Stimulated activated CD4-positive, alpha-beta T cell treated with anti-CD3 and anti-CD28 coated beads, Interleukin-2, amount 100 ng/mL, for 48 hours (primary cell): ENCODE data around the gene TMEM219.
"Not testable (repeated sequence)": the region's sequence is repeated elsewhere in the genome, so short reads cannot be mapped to it uniquely, and the experiment has no call there.

Experiments
- DNase-seq, 2 donors: peaks; one replicate each; pipeline ENCODE4 v3.0.0-alpha.2; 2020

TMEM219 gene, protein sequence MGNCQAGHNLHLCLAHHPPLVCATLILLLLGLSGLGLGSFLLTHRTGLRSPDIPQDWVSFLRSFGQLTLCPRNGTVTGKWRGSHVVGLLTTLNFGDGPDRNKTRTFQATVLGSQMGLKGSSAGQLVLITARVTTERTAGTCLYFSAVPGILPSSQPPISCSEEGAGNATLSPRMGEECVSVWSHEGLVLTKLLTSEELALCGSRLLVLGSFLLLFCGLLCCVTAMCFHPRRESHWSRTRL

DNA sequence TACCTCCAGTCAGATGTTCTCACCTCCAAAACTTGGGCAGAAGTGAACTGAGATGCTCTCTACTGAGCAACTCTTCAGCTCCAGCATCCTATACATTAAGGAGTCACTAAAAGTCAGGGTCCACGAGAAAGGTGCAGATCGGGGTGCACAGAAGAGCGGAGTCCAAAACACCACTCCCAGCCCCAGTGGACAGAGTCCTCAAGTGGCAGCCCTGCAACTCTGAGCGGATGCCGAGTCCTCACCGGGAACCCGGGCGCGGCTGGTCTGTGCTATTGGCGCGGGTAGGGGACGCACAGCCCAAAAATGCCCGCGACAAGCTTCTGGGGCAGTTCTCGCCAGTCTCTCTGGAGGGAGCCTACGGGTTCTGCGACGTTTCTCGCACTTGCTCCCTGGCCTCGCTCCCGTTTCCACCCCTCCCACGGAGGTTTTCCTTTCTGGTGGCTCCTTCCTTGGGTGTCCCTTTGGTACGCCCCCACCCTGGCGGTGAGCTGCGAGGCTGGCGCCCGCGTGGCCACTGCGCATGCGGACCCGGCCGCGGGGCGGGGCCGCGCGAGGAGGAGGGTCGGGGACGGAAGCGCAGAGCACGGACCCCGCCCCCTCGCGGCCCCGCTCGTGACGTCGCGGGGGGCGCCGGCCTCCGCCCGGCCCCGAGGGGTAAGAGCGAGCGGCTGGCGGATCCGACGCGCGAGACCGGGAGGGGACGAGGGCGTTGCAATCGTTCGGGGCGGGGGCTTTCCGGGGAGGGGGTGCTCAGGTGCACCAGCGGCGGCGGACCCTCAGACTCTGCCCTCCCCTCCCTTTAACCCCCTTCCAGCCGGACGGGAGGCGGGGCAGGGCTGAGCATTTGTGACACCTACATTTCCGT lies at the start of gene TMEM219:
TSS of gene TMEM219 (plus strand) at position 601 of the 865 bp plus-strand sequence. CDS start 1,065 bp downstream, outside the sequence.
- peak; percentile 92 to 96 for DNase-seq

DNA sequence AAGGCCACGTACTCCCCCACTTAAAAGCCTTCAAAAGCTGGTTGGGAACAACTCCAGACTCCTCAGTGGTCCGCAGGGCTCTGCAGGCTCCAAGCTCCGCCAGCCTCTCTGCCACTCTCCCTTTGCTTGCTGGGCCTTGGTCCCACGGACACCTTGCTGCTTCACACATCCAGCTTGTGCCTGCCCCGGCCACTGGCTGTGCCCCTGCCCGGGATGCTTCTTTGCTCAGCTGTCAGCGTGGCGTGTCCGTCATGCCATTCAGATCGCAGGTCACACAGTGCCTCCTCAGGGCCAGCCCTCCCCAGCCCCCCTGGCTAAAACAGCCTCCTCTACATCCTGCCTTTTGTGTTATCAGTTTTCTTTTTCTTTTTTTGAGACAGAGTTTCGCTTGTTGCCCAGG lies 49.8 kb upstream of the TMEM219 start:
- DNase-seq, result no peak

DNA sequence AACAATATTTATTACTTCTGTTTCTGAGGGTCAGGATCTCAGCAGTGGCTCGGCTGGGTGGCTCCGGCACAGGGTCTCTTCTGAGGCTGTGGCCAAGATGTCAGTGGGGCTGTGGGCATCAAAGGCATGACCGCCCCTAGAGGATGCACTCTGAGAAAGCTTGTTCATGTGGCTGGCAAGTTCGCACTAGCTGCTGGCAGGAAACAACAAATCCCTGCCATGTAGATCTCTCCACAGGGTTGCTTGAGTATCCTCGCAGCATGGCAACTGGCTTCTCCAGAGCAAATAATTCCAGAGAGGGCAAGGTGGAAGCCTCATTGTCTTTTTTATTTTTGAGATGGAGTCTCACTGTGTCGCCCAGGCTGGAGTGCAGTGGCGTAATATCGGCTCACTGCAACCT lies 48.4 kb upstream of the TMEM219 start:
- DNase-seq, result no peak

DNA sequence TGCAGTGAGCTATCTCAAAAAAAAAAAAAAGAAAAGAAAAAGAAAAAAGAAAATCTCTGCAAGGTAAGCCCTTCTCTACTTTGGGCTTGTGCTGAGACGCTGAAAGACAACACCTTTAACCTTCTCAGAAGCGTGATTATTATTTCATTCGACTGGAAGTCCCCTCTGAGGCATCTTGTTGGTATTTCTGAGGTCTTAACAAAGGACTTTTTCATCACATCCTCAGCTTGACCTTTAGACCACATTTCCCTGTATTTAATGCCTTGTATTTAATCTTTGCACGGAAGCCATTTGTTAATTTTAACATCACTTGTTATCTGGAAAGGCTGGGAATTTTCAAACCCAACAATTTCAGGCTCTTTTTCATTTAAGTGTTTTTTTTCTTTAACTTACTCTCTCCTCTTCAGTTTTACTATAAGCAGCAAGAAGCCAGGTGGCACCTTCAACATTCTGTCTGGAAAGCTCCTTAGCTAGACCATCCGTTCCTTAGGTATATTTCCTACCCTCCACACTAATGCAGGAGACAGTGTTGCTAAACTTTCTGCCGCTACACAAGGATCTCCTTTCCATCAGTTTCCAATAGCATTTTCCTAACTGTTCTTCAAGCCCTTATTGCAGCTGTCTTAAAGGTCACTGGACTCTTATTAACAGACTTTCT lies 46.2 kb upstream of the TMEM219 start:
- DNase-seq, result no peak

DNA sequence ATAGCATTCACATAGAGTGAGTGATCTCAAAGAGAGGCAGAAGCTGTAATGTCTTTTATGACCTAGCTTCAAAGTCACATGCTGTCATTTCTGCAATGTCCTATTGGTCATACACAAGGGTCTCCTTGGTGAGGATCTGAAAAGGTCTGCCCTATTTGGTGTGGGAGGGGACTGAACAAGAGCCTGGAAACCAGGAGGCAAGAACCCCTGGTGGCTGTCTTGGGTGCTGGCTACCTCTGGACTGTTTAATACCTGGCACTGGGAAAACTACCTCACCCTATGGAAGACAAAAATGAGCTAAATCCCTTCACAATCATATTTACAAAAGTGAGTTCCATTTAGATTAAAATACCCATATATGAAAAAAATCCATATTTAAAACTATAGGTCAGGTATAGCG lies 44.9 kb upstream of the TMEM219 start:
- DNase-seq, result no peak

DNA sequence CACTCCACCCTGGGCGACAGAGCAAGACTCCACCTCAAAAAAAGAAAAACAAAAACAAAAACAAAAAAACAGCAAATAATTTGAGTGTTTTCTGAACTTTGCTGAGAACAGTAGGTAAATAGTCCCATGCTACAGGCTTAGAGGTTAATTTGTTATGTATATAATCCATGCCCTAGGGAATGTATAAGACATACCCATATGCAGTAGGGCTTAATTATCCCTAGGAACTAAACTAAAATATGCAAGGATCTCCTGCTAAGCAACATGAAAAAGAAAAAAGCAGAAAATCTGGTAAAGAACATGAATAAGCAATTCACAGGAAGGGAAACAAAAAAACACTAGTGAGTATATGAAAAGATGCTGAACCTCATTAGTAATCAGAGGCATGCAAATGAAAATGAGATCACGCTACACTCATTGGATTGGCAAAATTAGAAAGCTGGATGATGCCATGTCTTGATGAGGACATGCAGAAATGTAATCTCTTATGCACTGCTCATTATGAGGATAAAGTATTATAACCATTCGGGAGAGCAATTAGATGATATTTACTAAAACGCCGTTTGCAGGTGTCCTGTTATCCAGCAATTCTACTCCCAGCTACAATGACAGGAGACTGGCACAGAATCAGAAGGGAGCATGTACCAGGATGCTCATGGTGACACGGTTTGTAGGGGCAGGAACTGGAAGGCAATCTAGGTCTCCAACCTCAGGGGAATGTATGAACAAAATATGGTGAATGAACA lies 41.4 kb upstream of the TMEM219 start:
- DNase-seq, result no peak

DNA sequence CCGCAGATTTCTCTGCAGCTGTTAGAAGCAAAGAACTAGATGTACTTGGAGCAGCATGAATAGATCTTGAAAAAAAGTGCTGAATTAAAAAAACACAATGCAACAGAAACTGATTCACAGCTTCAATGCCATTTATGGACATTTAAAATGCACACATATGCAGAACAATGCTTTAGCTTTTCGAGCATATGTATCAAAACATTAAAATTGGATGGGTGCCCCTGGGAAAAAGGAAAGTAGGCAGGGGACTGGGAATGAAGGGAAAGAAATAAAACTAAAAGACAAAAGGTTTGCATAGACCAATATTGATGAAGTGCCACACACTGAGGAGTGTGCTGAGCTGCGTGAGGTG lies 40.9 kb upstream of the TMEM219 start:
- DNase-seq, result no peak

DNA sequence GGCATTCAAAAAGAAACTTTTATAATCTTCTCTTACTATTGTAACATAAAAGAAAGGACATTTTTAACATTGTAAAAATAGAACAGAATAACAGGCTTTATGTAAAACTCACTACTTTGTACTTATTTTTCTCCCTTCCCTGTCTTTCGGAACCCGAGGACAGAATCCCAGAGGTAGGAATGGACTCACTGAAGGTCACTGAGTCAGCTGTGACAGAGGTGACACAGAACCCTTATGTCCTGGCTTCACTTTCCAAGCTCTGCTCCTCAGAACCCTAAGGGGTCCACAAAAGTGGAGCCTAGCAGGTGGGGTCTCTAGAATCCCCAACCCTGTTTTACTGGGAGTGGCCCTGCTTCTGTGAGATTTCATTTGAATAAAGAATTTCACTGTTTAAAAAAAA lies 39.6 kb upstream of the TMEM219 start:
- DNase-seq, result no peak

DNA sequence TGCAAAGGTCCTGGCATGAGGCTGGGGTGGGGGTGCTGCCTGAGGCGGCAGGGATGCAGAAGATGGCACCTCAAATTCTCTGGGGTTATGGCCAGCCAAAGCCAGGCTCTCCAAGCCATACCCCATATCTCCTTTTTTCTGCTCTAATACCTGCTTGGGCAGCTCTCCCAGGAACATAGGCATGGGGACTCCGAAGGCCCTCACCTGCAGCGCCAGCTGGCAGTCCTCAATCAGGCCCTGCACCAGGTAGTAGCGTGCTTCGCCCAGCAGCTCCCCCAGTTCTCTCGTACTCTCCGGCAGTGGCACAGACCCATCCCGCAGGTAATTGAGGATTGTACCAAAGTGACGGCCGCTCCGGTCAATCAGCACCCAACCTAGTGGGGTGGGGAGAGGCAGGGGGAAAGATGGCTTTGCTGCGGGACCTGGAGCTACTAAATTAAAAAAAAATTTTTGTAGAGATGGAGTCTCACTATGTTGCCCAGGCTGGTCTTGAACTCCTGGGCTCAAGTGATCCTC lies 38.8 kb upstream of the TMEM219 start:
- no peak for DNase-seq

DNA sequence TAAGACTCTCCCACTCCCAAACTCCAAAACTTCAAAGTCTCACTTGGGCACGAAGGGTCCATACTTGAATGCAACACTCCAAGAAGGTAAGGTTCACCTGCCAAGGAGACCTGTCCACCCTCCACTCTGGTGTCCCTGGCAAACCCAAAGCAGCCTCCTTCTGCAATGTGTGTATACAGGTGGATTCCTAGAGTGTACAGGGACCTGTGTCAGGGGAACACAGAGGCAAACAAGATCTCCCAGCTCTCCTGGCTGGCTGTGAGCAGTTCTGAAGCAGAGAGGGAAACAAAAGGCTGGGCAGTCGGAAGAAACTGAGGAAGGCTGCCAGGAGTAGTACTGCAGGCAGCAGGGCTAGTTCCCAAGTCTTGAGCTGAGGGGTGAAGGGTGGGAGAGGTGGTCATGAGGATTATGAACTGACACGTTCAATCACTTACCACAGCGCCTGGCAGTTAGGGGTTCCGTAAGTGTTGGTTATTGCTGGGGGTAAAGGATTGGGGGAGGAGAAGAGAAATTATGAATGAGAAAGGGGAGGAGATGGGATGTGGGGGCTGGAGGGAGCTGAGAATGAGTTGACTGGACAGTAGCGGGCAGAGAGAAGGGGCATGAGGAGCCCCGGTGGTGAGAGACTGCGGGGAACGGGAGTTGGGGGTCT lies 36.6 kb upstream of the TMEM219 start:
- no peak for DNase-seq

DNA sequence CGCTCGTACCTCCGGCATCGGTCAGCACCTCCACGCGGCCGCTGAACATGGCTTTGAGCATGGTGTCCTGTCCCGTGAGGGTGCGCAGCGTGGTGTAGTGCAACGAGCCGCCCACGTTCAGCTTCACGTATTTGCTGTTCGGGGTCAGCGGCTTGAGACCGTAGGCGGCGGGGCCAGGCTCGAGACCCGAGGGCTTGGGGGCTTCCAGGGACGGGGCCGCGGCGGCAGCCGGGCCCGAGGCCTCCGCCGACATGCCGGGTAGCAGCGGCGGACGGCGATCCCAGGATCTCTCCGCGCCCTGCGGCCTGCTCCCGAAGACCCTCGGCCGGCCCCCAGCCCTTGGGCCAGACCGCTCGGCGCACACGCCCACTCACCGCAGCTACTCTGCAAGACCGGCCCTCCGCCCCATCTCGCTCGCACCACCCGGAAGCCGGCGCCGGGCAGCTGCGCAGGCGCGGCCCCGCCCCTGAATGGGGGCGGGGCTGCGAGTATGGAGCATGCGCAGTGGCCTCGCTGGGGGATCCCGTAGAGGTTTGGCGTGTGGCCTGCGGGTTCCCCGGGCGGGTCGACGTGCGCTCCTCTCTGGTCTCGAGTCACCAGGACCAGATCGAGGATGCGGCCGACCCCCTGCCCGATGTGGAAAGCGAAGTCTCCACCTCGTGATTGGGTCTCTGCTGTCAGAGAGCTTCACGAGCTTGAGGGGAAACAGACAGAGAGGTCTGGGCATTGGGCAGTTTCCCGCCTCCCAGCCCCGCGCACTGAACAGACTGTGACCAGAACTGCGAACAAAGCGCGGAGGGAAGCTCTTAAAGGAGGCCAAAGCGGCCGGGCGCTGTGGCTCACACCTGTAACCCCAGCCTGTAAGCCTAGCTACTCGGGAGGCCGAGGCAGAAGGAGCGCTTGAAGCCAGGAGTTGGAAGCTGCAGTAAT lies 35.8 kb upstream of the TMEM219 start, which contains the start of gene KCTD13:
TSS of gene KCTD13 (minus strand) at position 446 of the 930 bp plus-strand sequence. CDS start at position 253, 193 bp downstream.
- DNase-seq, result peak; percentile 88 to 95

DNA sequence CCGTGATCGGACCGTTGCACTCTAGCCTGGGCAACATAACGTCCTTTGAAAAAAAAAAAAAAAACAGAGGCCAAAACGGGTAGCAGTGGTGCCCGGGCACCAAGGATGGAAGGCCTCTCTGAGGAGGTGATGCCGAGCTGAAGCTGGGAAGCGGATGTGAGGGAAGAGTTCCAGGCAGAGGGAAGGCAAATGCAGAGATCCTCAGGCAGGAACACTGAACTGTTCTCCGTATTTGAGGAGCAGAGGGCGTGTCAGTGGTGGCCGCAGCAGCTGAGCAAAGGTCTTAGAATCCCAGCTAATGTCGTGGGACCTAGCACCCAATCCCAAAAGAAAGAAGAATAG lies 35.2 kb upstream of the TMEM219 start:
- DNase-seq, result peak in 1 of 2 donors; percentile 4

DNA sequence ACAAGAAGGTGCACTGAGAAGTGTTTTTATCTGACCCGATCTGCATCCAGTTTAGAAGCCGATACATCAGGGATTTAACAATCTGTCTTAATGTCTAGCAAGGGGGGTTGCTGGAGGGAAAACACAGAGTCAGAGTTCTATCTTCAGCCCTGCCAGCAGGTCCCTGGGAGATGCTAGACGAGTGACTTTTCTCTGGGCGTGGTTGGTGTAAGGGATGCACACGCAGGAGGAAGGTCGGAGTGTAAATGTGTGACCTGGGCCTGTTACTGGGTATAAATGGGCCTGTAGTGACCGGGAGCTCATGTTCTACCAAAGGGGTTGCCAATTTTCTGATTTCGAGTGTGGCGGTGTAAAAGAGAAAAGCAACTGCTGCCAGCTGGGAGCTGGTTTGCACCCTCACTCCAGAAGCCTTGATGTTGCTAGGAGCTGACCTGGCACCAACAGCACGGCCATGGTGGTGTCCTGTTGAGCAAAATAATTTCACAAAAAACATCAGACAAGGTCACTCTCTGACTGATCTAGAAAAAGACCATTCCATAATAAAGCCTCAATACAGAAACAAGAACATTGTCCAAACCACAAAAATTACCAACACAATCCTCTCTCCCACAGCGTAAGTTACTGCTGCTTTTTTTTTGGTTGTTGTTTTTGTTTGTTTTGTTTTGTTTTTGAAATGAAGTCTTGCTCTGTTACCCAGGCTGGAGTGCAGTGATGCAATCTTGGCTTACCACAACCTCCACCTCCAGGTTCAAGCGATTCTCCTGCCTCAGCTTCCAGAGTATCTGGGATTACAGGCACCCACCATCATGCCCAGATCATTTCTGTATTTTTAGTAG lies 34.6 kb upstream of the TMEM219 start:
- no peak for DNase-seq

DNA sequence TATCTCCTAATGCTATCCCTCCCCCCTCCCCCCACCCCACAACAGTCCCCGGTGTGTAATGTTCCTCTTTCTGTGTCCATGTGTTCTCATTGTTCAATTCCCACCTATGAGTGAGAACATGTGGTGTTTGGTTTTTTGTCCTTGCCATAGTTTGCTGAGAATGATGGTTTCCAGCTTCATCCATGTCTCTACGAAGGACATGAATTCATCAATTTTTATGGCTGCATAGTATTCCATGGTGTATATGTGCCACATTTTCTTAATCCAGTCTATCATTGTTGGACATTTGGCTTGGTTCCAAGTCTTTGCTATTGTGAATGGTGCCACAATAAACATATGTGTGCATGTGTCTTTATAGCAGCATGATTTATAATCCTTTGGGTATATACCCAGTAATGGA lies 30.1 kb upstream of the TMEM219 start:
- not testable (repeated sequence) for DNase-seq

DNA sequence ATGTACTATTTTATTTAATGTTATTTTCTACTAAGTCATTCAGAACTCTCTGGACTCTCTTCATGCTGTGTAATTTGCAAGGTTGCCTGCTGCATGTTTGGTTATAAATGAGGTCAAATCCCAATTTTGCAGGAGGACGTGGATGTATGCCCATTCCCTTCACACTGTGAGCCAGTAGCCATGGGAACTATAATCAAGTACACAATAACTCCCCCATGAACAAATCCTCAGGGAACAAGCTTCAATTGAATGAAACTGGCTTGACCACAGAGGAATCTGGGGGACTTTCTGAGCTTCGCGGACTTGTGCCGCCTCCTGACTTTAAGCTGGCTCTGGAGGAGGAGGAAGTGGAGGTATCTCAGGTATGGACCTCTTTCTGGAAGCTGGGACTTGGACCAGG lies 21.2 kb upstream of the TMEM219 start:
- no peak for DNase-seq

DNA sequence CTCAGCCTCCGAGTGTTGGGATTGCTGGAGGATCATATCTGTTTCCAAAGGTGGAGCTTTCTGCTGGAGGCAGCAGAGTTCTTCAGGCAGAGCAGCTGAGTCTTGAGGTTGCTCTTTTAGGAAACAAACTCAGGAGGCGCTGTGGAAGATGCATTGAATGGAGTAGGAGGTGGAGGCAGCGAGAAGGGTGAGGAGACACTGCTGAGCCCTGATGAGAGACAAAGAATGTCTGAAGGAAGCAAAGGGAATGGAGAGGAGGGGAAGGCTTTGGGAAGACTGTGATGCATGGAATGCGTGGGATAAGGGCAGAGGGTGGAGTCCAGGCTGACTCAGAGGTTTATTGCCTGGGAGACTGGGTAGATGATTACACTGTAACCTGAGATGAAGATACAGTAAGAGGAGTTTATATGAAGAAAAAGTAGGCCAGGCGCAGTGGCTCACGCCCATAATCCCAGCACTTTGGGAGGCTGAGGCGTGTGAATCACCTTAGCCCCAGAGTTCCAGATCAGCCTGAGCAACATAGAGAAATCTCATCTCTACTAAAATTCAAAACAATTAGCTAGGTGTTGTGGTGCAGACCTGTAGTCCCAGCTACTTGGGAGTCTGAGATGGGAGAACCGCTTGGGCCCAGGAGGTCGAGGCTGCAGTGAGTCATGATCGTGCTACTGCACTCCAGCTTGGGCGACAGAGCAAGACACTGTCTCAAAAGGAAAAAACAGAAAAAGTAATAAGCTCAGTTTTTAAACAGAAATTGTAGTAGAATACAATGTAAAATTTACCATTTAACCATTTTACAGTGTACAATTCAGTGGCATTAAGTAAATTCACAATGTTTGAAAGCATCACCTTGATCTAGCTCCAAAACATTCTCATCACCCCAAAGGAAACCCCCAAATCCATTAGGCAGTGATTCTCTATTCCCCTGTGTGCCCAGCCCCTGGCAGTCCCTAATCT lies 17.8 kb upstream of the TMEM219 start:
- DNase-seq, result no peak

DNA sequence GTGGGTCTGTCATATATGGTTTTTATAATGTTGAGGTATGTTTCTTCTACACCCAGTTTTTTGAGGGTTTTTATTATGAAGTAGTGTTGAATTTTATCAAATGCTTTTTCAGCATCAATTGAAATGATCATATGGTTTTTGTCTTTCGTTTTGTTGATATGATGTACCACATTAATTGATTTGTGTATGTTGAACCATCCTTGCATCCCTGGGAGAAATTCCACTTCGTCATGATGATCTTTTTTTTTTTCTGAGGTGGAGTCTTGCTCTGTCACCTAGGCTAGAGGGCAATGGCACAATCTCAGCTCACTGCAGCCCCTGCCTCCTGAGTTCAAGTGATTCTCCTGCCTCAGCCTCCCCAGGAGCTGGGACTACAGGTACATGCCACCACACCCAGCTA lies 14.0 kb upstream of the TMEM219 start:
- no peak for DNase-seq

DNA sequence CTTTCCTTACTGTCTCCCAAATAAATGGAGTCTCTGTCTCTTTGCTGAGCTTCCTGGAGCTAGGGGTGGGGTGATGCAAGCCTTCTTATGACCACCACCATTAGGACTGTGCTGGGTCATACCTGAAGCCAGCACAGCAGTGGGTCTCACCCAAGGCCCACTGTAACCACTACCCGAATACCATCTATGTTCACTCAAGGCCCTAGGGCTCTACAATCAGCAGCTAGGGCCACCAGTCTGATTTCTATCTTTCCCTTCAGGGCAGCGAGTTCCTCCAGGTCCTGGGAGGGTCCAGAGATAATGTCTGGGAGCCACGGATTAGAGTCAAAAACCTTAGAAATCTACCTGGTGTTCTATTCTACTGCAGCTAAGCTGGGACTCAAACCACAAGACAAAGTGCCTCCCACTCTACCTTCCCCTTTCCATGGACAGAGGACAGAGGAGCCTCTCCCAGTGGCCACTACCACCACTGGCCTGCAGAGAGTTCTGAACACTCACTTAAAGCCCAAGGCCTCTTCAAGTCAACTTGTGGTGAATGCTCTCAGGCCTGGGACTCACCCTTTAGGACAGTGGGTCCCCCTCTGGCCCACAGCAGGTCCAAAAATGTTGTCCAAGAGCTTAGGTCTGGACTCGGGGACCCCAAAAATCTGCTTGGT lies 10.9 kb upstream of the TMEM219 start:
- DNase-seq, result no peak
